ENCODE measurements around the gene ZNF407.

Gene ZNF407

DNA sequence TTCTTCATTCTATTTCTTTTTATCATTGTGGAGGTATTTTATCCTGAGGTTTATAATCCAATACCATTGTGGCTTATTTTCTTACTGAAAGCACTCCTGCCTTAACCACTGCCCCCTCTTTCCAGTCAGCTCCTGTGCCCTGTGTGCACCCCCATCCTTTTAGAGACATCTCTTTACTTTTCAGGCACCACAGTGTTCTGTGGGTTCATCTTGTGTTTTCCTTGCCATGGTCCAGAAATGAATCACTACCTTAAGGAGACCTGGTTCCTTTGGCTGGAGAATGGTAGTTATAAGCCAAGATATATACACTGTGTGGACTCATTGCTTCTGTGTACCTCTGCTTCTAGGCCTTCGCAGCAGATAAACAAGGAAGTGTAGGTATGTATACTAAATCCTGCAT is 332.9 kb downstream of the ZNF407 start:
- TF ChIP-seq, protein P1, sequence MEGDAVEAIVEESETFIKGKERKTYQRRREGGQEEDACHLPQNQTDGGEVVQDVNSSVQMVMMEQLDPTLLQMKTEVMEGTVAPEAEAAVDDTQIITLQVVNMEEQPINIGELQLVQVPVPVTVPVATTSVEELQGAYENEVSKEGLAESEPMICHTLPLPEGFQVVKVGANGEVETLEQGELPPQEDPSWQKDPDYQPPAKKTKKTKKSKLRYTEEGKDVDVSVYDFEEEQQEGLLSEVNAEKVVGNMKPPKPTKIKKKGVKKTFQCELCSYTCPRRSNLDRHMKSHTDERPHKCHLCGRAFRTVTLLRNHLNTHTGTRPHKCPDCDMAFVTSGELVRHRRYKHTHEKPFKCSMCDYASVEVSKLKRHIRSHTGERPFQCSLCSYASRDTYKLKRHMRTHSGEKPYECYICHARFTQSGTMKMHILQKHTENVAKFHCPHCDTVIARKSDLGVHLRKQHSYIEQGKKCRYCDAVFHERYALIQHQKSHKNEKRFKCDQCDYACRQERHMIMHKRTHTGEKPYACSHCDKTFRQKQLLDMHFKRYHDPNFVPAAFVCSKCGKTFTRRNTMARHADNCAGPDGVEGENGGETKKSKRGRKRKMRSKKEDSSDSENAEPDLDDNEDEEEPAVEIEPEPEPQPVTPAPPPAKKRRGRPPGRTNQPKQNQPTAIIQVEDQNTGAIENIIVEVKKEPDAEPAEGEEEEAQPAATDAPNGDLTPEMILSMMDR (IDR thresholded peaks at IDR 0.05; ENCODE audit: low read depth, low read length), result no peak
- DNase-seq (ENCODE audit: low read depth in 2 of 2), result peak in 1 of 2 donors; percentile 11
- no peak overlapping the region for H3K4me3 ChIP-seq (replicated peaks in 1 of 2; ENCODE audit: low read depth in 2 of 2, low read length in 2 of 2)

- TF ChIP-seq, protein P1 (IDR thresholded peaks at IDR 0.05; ENCODE audit: low read depth, low read length), result no peak
- no peak overlapping the region for H3K4me3 ChIP-seq (replicated peaks in 1 of 2; ENCODE audit: low read depth in 2 of 2, low read length in 2 of 2)
- no peak for DNase-seq (ENCODE audit: low read depth in 2 of 2)
Observed at GRCh38 chr18:74933930-74934329, 336.3 kb downstream of the ZNF407 start.

- H3K4me3 ChIP-seq (replicated peaks in 1 of 2; ENCODE audit: low read depth in 2 of 2, low read length in 2 of 2), result no peak overlapping the region
- no peak for DNase-seq (ENCODE audit: low read depth in 2 of 2)
- TF ChIP-seq, protein P1 (IDR thresholded peaks at IDR 0.05; ENCODE audit: low read depth, low read length), result no peak
Observed at GRCh38 chr18:74935434-74935833, 337.8 kb downstream of the ZNF407 start.

- no peak overlapping the region for H3K4me3 ChIP-seq (replicated peaks in 1 of 2; ENCODE audit: low read depth in 2 of 2, low read length in 2 of 2)
- DNase-seq (ENCODE audit: low read depth in 2 of 2), result no peak
- TF ChIP-seq, protein P1 (IDR thresholded peaks at IDR 0.05; ENCODE audit: low read depth, low read length), result no peak
Observed at GRCh38 chr18:74936343-74936742, 338.7 kb downstream of the ZNF407 start.

DNA sequence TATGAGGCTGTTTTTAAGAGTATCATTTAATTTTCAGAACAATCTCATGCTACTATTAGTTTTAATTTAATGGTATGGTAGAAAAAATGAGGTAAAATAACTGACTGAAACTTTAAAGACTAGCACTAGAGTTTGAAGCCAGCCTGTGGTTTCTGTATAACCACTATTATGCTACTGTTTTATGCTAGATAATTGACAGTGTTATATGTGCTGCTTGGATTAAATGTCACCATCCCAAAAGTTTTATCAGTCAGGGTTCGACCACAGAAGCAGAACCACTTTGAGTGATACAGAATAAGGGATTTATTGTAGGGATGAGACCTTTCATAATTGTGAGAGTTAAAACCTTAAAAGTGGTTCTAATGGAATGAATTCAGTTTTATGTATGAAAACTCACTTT is 339.6 kb downstream of the ZNF407 start:
- TF ChIP-seq, protein P1 (IDR thresholded peaks at IDR 0.05; ENCODE audit: low read depth, low read length), result no peak
- no peak overlapping the region for H3K4me3 ChIP-seq (replicated peaks in 1 of 2; ENCODE audit: low read depth in 2 of 2, low read length in 2 of 2)
- no peak for DNase-seq (ENCODE audit: low read depth in 2 of 2)

DNA sequence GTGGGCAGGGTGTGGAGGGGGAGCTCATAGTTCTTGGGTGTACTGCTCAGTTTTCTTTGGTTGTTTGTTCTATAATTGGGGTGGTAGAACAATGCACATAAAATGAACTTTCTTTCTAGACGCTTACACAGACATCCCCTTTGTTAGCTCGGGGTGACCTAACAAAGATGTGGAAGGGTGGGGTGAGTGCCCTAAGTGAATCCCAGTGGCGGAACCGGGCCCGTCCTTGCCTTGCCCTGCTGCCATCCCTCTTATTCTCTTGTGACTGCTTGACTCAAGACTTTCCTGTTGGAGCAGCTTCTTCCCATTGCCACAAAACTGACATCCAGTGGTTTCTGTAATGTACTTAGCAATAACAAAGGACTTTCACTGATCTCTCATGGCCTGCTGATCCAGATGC is 343.2 kb downstream of the ZNF407 start:
- TF ChIP-seq, protein P1 (IDR thresholded peaks at IDR 0.05; ENCODE audit: low read depth, low read length), result no peak
- DNase-seq (ENCODE audit: low read depth in 2 of 2), result no peak
- no peak overlapping the region for H3K4me3 ChIP-seq (replicated peaks in 1 of 2; ENCODE audit: low read depth in 2 of 2, low read length in 2 of 2)

- TF ChIP-seq, protein P1 (IDR thresholded peaks at IDR 0.05; ENCODE audit: low read depth, low read length), result no peak
- H3K4me3 ChIP-seq (replicated peaks in 1 of 2; ENCODE audit: low read depth in 2 of 2, low read length in 2 of 2), result no peak overlapping the region
- peak in 1 of 2 donors; percentile 11 for DNase-seq (ENCODE audit: low read depth in 2 of 2)
Observed at GRCh38 chr18:74942319-74942910, 344.7 kb downstream of the ZNF407 start.
